ACC112 (cell line): Measurements from ENCODE around the gene ABHD16A.

Experiments used
- H2AFZ ChIP-seq: fragments of 200-600 bp; sonication (generic); one replicate; pipeline ENCODE4 v1.6.0; 2017; ENCODE audit warnings: antibody characterized with exemption, low read length; ENCODE audit not compliant: unreplicated experiment
- H3K27ac ChIP-seq: fragments of 200-600 bp; sonication (generic); 2 replicates; pipeline ENCODE4 v1.5.1; 2014; ENCODE audit warnings: low read depth, mild to moderate bottlenecking, antibody characterized with exemption, low read length, moderate library complexity
- H3K27me3 ChIP-seq: fragments of 200-600 bp; sonication (generic); 2 replicates; pipeline ENCODE4 v1.6.1; 2014; ENCODE audit warnings: mild to moderate bottlenecking, antibody characterized with exemption, low read length, moderate library complexity, mixed read lengths; ENCODE audit not compliant: insufficient read depth
- H3K36me3 ChIP-seq: fragments of 200-600 bp; sonication (generic); 2 replicates; pipeline ENCODE4 v1.6.1; 2016; ENCODE audit warnings: mild to moderate bottlenecking, antibody characterized with exemption, low read length, moderate library complexity, mixed read lengths; ENCODE audit not compliant: insufficient read depth
- H3K4me1 ChIP-seq: fragments of 200-600 bp; sonication (generic); one replicate; pipeline ENCODE4 v1.6.1; 2016; ENCODE audit warnings: low read length, mixed read lengths; ENCODE audit not compliant: insufficient read depth, unreplicated experiment, control insufficient read depth
- H3K4me3 ChIP-seq: fragments of 200-600 bp; sonication (generic); 2 replicates; pipeline ENCODE4 v1.5.1; 2014; ENCODE audit warnings: mild to moderate bottlenecking, low read depth, low read length
- H3K79me2 ChIP-seq: fragments of 200-600 bp; sonication (generic); one replicate; pipeline ENCODE4 v1.6.0; 2016; ENCODE audit warnings: low read length; ENCODE audit not compliant: control insufficient read depth, unreplicated experiment, insufficient read depth

Gene ABHD16A

GRCh38 chr6:31659649-31660380 is 43.3 kb downstream of the ABHD16A start:
- Histone ChIP-seq H3K27me3 (no peaks in the 10 kb centered on the region), H2AFZ (peak overlapping the region; percentile 35), H3K4me3 (peak overlapping the region; percentile 91), H3K27ac (peak overlapping the region; percentile 52), H3K4me1 (peaks cover 14% of the 10 kb centered on the region), H3K79me2 (peaks cover 64% of the 10 kb centered on the region), H3K36me3 (0 out of 2 replicates have a peak, but pooled peaks cover 4% of the 10 kb centered on the region)

GRCh38 chr6:31658983-31659648 is 44.0 kb downstream of the ABHD16A start:
- no peaks in the 10 kb centered on the region for H3K27me3 ChIP-seq
- 0 out of 2 replicates have a peak, but pooled peaks cover 4% of the 10 kb centered on the region for H3K36me3 ChIP-seq
- H3K79me2 ChIP-seq = peaks cover 60% of the 10 kb centered on the region
- H3K27ac ChIP-seq = no peak overlapping the region
- H3K4me3 ChIP-seq = peak overlapping the region; percentile 91
- H3K4me1 ChIP-seq = peaks cover 14% of the 10 kb centered on the region
- H2AFZ ChIP-seq = no peak overlapping the region

- H3K36me3 ChIP-seq = 0 out of 2 replicates have a peak, but pooled peaks cover 4% of the 10 kb centered on the region
- peaks cover 51% of the 10 kb centered on the region for H3K79me2 ChIP-seq
- no peak overlapping the region for H3K27ac ChIP-seq
- no peak overlapping the region for H3K4me3 ChIP-seq
- peaks cover 16% of the 10 kb centered on the region for H3K4me1 ChIP-seq
- H2AFZ ChIP-seq = no peak overlapping the region
- no peaks in the 10 kb centered on the region for H3K27me3 ChIP-seq
Measured at GRCh38 chr6:31658158-31658688, 44.9 kb downstream of the ABHD16A start.

GRCh38 chr6:31657406-31658157 is 45.5 kb downstream of the ABHD16A start:
- Histone ChIP-seq H3K4me1 (peaks cover 16% of the 10 kb centered on the region), H3K27ac (no peak overlapping the region), H3K27me3 (no peaks in the 10 kb centered on the region), H3K79me2 (peaks cover 46% of the 10 kb centered on the region), H3K4me3 (no peak overlapping the region), H2AFZ (no peak overlapping the region), H3K36me3 (0 out of 2 replicates have a peak, but pooled peaks cover 4% of the 10 kb centered on the region)

- no peaks in the 10 kb centered on the region for H3K27me3 ChIP-seq
- H3K36me3 ChIP-seq = no peaks in the 10 kb centered on the region
- H3K4me1 ChIP-seq = peaks cover 21% of the 10 kb centered on the region
- H3K27ac ChIP-seq = no peak within 1 kb of the TSS
- H2AFZ ChIP-seq = no peak within 1 kb of the TSS
- no peak within 1 kb of the TSS for H3K4me3 ChIP-seq
- peaks cover 50% of the 10 kb centered on the region for H3K79me2 ChIP-seq
Measured at GRCh38 chr6:31655349-31656237, 47.5 kb downstream of the ABHD16A start, which contains the start of gene APOM. Gene APOM (plus strand): TSS chr6:31655894. CDS start chr6:31655967, 73 bp downstream.

- no peak overlapping the region for H3K4me3 ChIP-seq
- no peaks in the 10 kb centered on the region for H3K36me3 ChIP-seq
- H3K79me2 ChIP-seq = peaks cover 49% of the 10 kb centered on the region
- H3K27me3 ChIP-seq = no peaks in the 10 kb centered on the region
- no peak overlapping the region for H3K27ac ChIP-seq
- peaks cover 22% of the 10 kb centered on the region for H3K4me1 ChIP-seq
- no peak overlapping the region for H2AFZ ChIP-seq
Measured at GRCh38 chr6:31654574-31655348, 48.4 kb downstream of the ABHD16A start.

- peak overlapping the region; percentile 57 for H2AFZ ChIP-seq
- H3K27me3 ChIP-seq = no peaks in the 10 kb centered on the region
- peaks cover 13% of the 10 kb centered on the region for H3K4me1 ChIP-seq
- peak overlapping the region; percentile 93 for H3K4me3 ChIP-seq
- H3K36me3 ChIP-seq = peaks cover 7% of the 10 kb centered on the region; the same call in 1 of the 2 replicates
- peaks cover 39% of the 10 kb centered on the region for H3K79me2 ChIP-seq
- H3K27ac ChIP-seq = peak overlapping the region; percentile 93
Measured at GRCh38 chr6:31652925-31653724, 50.0 kb downstream of the ABHD16A start.

GRCh38 chr6:31651602-31652191 is 51.4 kb downstream of the ABHD16A start:
- Histone ChIP-seq H3K4me3 (peak overlapping the region; percentile 93), H3K36me3 (peaks cover 9% of the 10 kb centered on the region; the same call in 1 of the 2 replicates), H3K27me3 (no peaks in the 10 kb centered on the region), H3K4me1 (peaks cover 10% of the 10 kb centered on the region), H3K79me2 (peaks cover 34% of the 10 kb centered on the region), H2AFZ (peak overlapping the region; percentile 81), H3K27ac (peak overlapping the region; percentile 93)
